ENCODE data around the gene ALAS1.

Gene ALAS1

GRCh38 chr3:52259035-52259434 is 61.1 kb downstream of the ALAS1 start:
- peaks cover 31% of the 10 kb centered on the region for H3K36me3 ChIP-seq (ENCODE audit: control insufficient read depth, insufficient read depth, low read length)
- H3K27me3 ChIP-seq (ENCODE audit: control insufficient read depth, insufficient read depth, low read length), result no peaks in the 10 kb centered on the region
- no peak overlapping the region for H3K4me3 ChIP-seq (ENCODE audit: low read length)
- H3K9ac ChIP-seq (ENCODE audit: low read length), result no peak overlapping the region
- no peaks in the 10 kb centered on the region for H3K9me3 ChIP-seq (ENCODE audit: control insufficient read depth, low read length)
- H3K4me1 ChIP-seq (ENCODE audit: control insufficient read depth, insufficient read depth, low read length), result no peaks in the 10 kb centered on the region

- peaks cover 31% of the 10 kb centered on the region for H3K36me3 ChIP-seq (ENCODE audit: control insufficient read depth, insufficient read depth, low read length)
These were observed 61.5 kb downstream of the ALAS1 start for GRCh38 chr3:52259448-52259847.

GRCh38 chr3:52262447-52262846 is 64.5 kb downstream of the ALAS1 start:
- H3K36me3 ChIP-seq (ENCODE audit: control insufficient read depth, insufficient read depth, low read length), result peaks cover 25% of the 10 kb centered on the region
- no peak overlapping the region for H3K9ac ChIP-seq (ENCODE audit: low read length)
- no peak overlapping the region for H3K4me3 ChIP-seq (ENCODE audit: low read length)
- H3K9me3 ChIP-seq (ENCODE audit: control insufficient read depth, low read length), result no peaks in the 10 kb centered on the region
- H3K27me3 ChIP-seq (ENCODE audit: control insufficient read depth, insufficient read depth, low read length), result no peaks in the 10 kb centered on the region
- no peaks in the 10 kb centered on the region for H3K4me1 ChIP-seq (ENCODE audit: control insufficient read depth, insufficient read depth, low read length)

More at GRCh38 chr3:52259448-52259847, 61.5 kb downstream of the ALAS1 start:
- Histone ChIP-seq H3K9ac (ENCODE audit: low read length) (no peak overlapping the region), H3K4me1 (ENCODE audit: control insufficient read depth, insufficient read depth, low read length) (no peaks in the 10 kb centered on the region), H3K27me3 (ENCODE audit: control insufficient read depth, insufficient read depth, low read length) (no peaks in the 10 kb centered on the region), H3K9me3 (ENCODE audit: control insufficient read depth, low read length) (no peaks in the 10 kb centered on the region), H3K4me3 (ENCODE audit: low read length) (no peak overlapping the region)

Measured in mucosa of stomach (tissue), 1 donor.